Neural crest cell (in vitro differentiated cells): ENCODE measurements around the gene TIMM10. TPM values are rescaled to one million over a fixed set of nuclear protein-coding genes. Genes with fewer than 3 reads are reported as not detected.

Experiments
- DNase-seq: peaks from one replicate; pipeline ENCODE4 v3.0.0; 2021; ENCODE audit warnings: low read depth, mixed read lengths, low spot score
- H3K27ac Mint-ChIP-seq: one replicate; pipeline ENCODE4 v1.8.0; 2021; ENCODE audit warnings: mild to moderate bottlenecking, mixed read lengths; ENCODE audit not compliant: unreplicated experiment
- H3K27me3 Mint-ChIP-seq: 2 replicates; pipeline ENCODE4 v1.8.0; 2021; ENCODE audit warnings: low read depth, mild to moderate bottlenecking, mixed read lengths
- H3K36me3 Mint-ChIP-seq: 2 replicates; pipeline ENCODE4 v1.8.0; 2021; ENCODE audit warnings: low read depth, mild to moderate bottlenecking, mixed read lengths
- H3K4me1 Mint-ChIP-seq: 2 replicates; pipeline ENCODE4 v1.8.0; 2021; ENCODE audit warnings: mixed read lengths
- H3K4me3 Mint-ChIP-seq: one replicate; pipeline ENCODE4 v1.8.0; 2021; ENCODE audit warnings: mild to moderate bottlenecking, mixed read lengths
- H3K9me3 Mint-ChIP-seq: 2 replicates; pipeline ENCODE4 v1.8.0; 2021; ENCODE audit warnings: mixed read lengths
- CTCF ChIP-seq: fragments of 200-600 bp; sonication (generic); conservative IDR thresholded peaks from 2 replicates; pipeline ENCODE4 v1.5.0; 2021; ENCODE audit warnings: antibody characterized with exemption, mild to moderate bottlenecking
- total RNA-seq: library from RNA; stranded (reverse); gene quantifications from 2 replicates; pipeline ENCODE4 v1.2.1, GENCODE V29; 2021

Gene TIMM10
- total RNA-seq, 1 donor from 2014 or later = 108 TPM

DNA sequence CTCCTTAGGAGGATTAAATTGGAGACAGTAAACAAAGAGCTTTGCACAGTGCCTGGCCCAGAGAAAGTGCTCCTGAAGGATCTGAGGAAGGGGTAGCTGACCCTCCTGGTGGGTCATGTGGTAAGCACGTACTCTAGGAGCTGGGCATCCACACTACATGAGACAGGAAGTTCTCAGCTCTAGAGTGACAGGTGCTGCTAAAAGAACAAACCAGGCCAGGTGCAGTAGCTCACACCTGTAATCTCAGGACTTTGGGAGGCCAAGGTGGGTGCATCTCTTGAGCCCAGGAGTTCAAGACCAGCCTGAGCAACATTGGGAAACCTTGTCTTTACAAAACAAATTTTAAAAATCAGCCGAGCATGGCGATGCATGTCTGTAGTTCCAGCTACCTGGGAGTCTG, 28.2 kb downstream of the TIMM10 start:
- Mint-ChIP-seq H3K4me3 (no peak overlapping the region), H3K27ac (no peak overlapping the region), H3K27me3 (peaks cover 5% of the 10 kb centered on the region), H3K36me3 (no peaks in the 10 kb centered on the region), H3K4me1 (peaks cover 11% of the 10 kb centered on the region), H3K9me3 (no peaks in the 10 kb centered on the region)
- no peak for DNase-seq
- TF ChIP-seq CTCF = no peak

DNA sequence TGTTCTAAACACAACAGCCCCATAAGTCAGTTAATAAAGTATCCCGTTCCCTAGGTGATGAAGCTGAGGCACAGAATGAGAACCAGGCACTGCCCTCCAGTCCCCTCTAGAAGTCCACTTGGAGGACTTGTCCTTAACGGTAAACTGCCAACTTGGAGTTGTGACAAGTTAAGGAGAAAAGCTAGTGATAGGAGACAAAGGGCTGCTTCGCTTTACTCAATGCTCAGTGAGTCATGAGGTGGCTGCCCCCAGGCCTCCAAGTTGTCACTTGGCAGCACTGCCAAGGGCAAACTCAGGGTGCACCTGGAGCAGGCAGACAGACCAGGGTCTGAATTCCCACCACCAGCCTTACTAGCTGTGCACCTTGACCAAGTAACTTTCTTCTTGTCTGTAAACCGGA, 28.6 kb downstream of the TIMM10 start:
- Mint-ChIP-seq H3K27ac (peak overlapping the region; percentile 62), H3K9me3 (no peaks in the 10 kb centered on the region), H3K36me3 (no peaks in the 10 kb centered on the region), H3K27me3 (peaks cover 5% of the 10 kb centered on the region), H3K4me3 (no peak overlapping the region), H3K4me1 (peaks cover 11% of the 10 kb centered on the region)
- no peak for DNase-seq
- TF ChIP-seq CTCF = no peak

DNA sequence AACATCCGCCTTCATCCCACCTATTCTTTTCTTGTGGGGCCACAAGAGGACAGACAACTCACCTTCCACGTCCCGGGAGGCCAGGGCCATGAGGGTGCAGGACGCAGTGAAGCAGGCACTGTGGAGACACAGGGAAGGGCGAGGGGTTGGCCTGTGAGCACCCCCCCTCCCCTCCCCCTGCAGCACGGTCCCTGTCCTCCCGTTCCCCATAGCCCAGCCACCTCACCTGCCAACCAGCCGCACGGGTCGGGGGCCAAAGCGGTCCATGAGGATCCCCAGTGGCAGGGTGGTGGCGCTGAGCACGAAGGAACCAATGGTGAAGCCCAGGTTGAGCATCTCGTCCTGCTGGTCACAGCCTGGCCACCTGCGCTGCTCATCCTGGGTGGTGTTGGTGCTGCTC, 29.6 kb downstream of the TIMM10 start:
- TF ChIP-seq CTCF = no peak
- no peaks in the 10 kb centered on the region for H3K9me3 Mint-ChIP-seq
- no peaks in the 10 kb centered on the region for H3K36me3 Mint-ChIP-seq
- H3K4me1 Mint-ChIP-seq = peaks cover 11% of the 10 kb centered on the region
- no peak for DNase-seq
- H3K4me3 Mint-ChIP-seq = no peak overlapping the region
- peaks cover 5% of the 10 kb centered on the region for H3K27me3 Mint-ChIP-seq
- H3K27ac Mint-ChIP-seq = no peak overlapping the region

DNA sequence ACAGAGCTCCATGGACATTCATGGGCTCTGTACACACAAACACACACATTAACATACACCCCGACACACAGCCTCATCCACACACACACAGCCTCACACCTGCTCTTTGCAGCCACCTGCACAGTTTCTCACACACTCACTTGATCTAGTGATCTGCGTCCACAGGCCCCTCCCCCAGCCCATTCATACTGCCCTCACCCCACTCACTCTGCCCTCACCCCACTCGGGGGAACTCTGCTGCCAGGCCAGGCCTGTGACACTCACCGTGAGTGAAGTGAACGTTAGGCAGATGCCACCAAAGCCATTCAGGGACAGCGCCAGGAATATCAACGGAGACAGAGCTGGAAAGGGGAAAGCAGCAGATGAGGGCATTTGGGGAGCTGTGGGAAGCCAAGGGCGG, 30.0 kb downstream of the TIMM10 start:
- Mint-ChIP-seq H3K4me3 (peak overlapping the region; percentile 50), H3K9me3 (no peaks in the 10 kb centered on the region), H3K27ac (no peak overlapping the region), H3K4me1 (peaks cover 11% of the 10 kb centered on the region), H3K36me3 (no peaks in the 10 kb centered on the region), H3K27me3 (peaks cover 5% of the 10 kb centered on the region)
- TF ChIP-seq CTCF = no peak
- DNase-seq = no peak

GRCh38 chr11:57499983-57500461, 30.5 kb downstream of the TIMM10 start:
- no peak for TF ChIP-seq CTCF
- Mint-ChIP-seq H3K36me3 (no peaks in the 10 kb centered on the region), H3K27ac (peak overlapping the region; percentile 89), H3K9me3 (no peaks in the 10 kb centered on the region), H3K27me3 (peaks cover 5% of the 10 kb centered on the region), H3K4me1 (peaks cover 11% of the 10 kb centered on the region), H3K4me3 (peak overlapping the region; percentile 50)
- DNase-seq = no peak
